NCI-H446 (cell line): ENCODE data around the gene LRRC27.
A peak's percentile ranks its signal among the peaks of the same experiment; 100 is the strongest.
"Not testable (repeated sequence)": the region's sequence is repeated elsewhere in the genome, so short reads cannot be mapped to it uniquely, and the experiment has no call there.

ENCODE experiments used
- DNase-seq, 2 experiments: peaks; one replicate each; lab custom pipeline; 2025; lab: John Stamatoyannopoulos, UW

The LRRC27 gene

DNA sequence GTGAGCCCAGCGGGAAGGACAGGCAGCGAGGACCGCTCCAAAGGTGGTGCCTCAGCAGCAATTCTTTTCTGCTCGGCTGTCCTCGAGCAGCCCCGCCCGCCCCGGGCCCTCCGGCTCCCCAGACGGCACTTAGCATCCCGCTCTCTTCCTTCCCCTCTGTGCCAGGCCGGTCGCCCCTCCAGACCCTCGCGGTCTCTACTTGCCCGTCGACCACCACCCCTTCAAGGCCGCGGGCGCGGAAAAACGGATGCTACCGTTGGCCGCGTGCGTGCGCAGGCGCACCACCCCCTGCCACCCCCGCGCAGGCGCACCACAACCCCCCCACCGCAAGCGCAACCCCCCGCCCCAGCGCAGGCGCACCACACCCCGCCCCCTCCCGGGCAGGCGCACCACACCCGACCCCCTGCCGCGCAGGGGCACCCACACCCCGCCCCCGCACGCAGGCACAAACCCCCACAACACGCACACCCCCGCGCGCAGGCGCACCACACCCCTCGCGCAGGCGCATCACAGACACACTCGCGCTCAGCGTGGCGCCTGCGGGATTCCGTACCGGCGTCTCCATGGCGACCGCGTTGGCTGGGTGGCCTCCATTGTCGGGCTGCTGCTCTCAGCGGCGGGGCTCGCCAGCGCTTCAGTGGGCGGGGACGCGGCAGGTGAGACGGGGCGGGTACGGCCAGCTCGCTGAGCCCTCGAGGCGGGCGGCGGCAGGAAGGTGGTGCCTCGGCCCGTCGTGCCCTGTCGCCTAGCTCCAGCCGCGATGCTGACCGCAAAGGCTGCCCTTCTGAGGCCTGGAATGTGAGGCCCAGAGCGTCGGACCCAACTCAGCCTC lies at the start of gene LRRC27:
Gene LRRC27, plus strand, starts transcription at position 593 of the 832 bp plus-strand sequence. CDS start 1,332 bp downstream, outside the sequence.
- DNase-seq: peak; percentile 78 to 94

DNA sequence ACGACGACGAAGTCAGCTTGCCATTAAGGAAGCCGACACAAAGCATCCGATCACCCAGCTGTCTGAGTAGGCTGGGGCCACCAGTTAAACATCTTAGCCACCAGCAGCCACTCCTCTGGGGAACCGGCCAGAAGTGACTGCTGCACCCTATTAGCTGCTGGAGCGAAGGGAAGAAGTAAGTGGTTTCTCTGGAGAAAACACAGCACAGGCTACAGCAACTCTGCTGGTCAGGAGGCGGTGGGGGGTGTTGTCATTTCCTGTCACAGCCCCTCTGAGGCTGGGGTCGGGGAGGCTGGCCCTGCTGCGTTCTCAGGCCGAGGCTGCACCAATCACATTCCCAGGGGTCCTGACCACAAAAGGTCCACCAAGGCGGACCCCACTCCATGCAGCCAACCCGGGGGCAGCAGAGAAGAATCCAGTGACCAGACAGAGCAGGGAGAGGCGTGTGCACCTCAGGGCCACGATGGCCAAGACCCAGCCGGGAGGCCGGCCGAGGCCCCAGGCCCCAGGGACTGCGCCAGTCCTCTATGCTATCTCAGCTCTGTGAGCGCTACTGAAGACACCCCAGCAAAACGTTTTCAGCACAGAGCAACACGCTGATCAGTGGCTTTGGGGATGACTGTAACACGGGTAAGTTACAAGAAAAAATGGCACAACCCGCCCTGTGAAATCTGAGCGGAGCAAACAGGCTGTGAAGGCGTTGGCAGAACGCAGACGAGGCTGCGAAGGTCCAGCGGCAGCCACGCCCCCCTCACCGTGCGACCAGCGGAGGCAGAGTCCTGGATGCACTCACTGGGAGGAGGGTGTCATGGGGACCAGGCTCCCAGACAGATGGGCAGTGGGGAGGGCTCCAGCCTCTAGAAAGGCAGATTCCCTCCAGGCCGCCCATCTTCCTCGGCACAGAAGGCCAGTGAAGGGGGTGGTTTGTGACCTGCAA lies 49.1 kb upstream of the LRRC27 start:
- DNase-seq: no peak

DNA sequence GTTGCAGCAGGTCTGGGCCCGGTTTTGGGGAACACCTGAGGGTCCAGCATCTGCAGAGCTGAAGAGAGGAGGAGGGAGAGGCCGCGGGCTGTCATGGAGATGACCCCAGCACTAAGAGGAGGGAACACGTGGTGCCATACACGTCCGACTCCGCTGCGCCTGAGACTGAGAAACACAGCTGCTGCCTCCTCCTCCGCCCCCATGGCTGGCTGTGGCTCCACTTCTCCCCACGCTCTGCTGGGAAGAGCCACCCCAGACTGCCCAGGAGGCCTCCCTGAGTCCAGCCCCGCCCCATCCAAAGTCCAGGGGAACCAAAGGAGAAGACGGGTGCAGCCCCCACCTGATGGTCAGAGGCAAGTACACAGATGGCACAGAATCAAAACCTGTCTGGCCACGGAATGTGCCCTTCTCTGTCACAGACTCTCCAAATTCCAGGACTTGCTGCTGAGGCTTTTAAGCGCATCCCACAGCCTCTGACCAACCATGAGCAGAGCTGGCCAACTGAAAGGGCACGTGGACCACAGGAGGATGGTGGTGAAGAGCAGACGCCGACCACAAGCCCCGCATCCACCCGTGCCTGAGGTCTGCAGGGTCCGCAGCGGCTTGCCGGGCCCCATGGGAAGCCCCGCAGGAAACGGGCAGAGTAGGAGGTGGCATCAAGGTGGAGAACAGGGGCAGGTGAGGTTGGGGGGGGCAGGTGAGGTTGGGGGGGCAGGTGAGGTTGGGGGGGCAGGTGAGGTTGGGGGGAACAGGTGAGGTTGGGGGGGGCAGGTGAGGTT lies 48.2 kb upstream of the LRRC27 start:
- DNase-seq: no peak

DNA sequence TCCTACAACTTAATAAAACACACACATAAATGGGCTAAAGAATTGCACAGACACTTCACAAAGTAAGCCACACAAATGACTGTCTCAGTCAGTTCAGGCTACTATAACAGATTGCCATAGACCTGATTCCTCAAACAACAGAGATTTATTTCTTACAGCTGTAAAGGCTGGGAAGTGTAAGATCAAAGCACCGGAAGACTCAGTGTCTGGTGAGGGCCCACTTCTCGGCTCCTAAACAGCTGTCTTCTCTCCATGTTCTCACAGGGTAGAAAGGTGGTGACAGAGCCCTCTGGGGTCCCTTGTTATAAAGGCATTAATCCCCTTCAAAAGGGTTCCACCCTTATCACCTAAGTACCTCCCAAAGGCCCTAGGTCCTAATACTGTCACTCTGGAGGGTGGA lies 42.6 kb upstream of the LRRC27 start:
- no peak for DNase-seq

DNA sequence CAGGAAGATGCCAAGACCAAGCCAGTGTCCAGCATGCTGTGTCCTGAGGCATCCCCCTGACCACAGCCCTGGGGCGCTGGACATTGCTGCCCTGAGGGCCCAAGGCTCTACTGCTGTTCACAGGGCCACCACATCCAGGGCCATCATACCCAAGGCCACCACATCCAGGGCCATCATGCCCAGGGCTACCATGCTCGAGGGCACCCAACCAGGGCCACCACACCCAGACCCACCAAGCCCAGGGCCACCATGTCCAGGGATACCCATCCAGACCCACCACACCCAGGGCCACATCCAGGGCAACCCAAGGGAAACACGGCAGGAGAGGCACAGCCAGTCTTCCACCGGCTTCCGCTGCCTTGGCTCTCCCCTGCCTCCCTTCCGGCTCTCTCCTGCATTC lies 41.4 kb upstream of the LRRC27 start:
- no peak for DNase-seq

DNA sequence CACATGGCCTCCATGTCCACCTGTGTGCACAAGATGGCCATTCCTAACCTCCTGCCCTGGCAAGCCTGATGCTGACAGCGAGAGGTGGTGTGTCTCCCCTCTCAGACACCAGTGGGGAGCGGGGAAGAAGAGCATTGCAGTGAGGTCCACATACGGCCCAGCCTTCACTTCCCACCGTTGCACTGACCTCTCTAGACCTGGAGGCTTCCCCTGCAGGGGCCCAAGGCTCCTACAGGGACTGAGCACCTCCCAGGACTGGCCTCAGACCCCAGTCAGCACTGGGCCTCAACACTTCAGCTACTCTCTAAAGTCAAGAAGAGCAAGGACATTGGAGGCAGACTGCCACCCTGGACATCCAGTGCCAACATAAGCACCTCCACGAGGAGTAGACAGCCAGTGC lies 40.2 kb upstream of the LRRC27 start:
- no peak for DNase-seq

DNA sequence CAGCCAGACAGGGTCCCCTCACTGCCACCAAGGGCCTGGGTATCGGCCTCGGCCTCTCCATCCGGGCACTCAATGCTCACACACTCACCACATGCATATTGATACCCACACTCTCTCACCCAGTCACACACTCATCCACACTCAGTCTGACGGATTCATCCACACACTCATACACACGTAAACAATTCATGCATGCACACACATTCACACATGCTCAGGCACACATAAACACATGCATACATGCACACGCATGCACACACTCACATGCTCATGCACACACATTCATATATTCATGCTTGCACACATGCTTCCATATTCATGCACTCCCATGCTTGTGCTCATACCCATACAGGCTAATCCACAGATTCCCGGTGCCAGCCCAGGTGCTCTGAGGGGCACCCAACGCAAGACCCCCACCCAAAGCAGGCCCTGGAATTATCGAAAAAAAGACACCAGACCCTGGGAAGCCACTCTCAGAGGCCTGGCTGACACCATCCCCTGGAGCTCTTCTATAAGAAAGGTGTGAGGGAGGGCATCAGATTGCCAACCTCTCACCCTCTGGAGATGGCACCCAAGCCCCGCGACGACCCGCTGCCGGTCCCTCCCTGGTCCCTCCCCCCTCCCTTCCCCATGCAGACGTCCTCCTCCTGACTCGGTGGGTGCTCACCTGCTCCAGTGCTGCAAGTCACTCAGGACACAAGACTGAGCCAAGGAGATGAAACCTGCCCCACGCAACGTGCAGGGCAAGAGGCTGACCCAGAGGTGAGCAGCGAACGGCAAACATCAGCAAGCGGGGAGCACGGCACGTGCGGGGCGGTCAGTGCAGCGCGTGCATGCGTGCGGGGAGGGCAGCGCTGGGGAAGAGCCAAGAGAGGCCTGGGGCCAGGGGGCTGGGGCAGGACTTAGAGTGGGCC lies 39.4 kb upstream of the LRRC27 start:
- DNase-seq: no peak

DNA sequence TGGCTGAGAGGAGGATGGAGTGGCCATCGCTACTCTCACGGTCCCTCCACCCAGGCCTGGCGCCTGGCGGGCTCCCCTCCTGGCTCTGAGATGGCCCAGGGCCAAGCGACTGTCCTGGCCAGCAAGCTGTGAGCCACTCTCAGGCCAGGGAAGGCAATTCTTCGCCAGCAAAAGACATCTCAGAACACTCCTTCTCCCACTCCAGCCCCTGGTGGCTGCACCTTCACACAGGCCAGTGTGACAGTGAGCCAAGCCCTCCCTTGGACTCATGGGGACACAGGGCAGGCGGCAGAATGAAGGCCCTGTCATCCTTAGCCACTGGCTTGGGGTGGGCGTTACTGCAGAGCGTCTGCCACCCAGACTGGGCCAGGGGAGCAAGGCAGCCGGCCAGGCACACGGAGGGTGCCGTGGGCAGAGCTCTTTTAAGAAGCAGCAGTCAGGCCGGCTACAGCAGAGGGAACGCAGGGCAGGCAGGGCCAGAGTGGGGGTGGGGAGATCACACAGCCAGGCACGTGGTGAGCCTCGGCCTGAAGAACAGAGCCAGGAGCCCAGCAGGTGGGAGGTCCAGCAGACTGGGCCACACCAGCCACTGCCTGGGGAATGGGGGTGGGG lies 38.7 kb upstream of the LRRC27 start:
- no peak for DNase-seq

DNA sequence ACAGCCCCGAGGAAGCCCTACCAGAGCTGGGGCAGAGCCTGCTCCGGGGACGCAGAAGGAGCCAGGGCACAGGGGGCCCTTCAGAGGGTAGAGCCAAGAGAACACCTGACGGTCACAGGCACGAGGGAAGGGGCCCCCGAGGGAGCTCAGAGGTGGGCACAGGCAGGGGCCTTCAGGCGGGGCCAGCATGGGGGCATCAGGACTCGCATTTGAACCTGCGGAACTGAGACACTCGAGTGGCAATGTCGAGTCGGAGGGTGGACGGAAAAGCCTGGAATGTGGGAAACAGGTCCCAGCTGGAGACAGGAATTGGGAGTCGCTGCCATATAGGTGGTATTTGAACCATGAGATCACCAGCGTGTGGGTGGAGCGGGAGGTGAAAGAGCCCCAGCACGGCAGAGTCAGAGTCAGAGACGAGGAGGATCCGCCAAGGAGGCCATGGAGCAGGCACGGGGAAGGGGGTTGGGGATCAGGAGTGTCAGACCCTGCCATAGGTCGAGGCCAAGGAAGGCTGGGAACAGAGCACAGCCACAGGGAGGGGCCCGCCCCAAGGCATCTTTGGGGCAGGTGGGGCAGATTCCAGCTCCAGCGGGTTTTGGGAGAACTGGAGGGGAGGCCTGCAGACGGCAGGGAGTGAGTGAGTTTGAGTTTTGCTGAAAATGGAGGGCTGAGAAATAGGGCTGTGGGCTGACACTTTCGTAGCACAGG lies 38.0 kb upstream of the LRRC27 start:
- no peak for DNase-seq

DNA sequence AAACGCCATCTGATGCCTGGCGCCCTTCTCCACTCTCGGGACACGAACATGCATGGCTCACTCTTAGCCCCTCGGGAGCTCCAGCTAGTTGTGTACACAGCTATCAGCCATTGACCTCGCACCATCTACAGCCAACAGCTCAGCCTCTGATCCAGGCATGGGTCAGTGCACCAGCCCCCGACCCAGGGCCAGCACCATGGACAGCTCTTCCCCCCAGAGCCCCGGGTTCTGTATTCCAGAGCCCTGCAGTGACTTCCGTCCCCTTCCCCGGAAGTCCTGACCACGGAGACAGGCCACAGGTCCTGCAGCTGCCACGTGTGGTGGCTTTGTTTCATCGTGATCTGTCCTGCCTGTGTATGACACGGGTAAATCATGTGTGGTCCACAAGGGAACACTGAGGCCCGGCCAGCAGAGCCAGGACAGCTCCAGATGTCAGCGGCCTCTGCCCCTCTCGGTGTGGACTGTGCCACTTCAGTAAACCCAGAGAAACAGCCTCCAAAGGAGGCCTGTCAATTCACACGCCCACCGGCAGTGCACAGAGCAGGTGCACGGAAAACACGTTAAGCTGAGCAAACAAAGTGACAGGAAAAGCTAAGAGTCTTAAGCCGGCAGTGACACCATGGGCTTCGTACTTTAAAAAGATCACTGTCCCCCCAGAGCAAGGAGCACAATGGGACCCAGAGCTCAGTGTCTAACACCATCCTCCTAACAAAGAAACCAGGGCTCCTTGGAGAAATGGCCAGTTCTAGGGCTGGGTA lies 37.3 kb upstream of the LRRC27 start:
- DNase-seq: no peak

DNA sequence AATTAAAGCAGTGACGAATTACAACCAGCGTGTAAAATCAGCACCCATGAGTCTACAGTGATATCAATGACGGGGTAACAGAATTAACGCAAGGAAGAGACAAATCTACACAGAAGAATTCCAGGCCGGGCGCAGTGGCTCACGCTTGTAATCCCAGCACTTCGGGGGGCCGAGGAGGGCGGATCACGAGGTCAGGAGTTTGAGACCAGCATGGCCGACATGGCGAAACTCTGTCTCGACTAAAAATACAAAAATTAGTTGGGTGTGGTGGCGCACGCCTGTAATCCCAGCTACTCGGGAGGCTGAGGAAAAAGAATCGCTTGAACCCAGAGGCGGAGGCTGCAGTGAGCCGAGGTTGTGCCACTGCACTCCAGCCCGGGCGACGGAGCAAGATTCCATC lies 36.5 kb upstream of the LRRC27 start:
- not testable (repeated sequence) for DNase-seq

DNA sequence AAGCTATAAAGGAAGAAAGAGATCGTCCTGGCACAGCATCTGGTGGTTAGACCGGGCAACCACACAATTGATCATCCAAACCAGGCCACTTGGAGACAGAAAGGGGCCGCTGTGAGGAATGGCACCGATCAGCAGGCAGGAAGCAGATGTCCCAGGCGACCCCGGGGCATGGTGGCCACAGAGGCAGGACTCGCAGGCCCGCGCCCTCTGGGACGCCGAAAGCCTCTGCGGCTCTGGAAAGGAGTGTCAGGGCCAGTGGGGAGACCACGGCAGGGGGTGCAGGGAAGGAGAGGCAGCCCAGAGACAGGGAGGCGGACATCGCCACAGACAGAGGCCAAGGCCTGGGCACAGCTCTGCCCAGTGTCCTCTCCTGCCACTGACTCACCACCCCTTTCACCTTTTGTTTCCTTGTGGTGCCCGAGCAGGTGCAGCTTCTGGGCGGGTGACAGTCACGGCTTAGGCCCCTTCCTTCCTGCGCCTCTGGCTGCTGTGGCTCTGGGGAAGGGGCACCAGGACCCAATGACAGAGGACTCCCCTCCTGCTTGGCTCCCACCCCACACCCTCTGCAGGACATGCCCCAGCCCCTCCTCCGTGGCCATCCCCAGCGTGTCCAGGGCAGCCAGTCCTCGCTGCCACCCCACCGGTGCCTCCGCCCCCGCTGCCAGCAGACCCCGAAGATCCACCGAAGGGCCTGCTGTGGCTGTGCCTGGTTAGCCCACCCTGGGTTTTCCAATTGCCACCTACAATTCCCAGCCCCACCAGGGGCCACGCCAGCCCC lies 35.1 kb upstream of the LRRC27 start:
- no peak for DNase-seq

DNA sequence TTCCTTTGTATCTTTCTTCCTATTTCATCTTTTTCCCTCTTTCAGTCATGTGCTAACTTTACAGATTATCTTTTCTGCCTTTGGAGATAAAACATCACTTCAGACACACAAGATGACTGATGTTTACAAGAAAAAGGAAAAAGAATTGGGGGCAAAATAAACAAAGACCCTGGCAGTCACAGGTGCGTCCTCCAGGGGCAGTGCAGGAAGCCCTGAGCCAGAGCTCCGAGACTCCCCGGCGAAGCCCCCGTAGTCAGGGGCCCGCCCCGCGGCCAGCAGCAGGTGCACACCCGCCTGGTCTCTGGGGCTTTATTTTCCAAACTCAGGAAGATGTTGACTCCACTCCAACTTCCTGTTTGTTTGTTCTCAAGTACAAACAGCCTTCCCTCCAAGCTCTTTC lies 34.5 kb upstream of the LRRC27 start:
- no peak for DNase-seq

DNA sequence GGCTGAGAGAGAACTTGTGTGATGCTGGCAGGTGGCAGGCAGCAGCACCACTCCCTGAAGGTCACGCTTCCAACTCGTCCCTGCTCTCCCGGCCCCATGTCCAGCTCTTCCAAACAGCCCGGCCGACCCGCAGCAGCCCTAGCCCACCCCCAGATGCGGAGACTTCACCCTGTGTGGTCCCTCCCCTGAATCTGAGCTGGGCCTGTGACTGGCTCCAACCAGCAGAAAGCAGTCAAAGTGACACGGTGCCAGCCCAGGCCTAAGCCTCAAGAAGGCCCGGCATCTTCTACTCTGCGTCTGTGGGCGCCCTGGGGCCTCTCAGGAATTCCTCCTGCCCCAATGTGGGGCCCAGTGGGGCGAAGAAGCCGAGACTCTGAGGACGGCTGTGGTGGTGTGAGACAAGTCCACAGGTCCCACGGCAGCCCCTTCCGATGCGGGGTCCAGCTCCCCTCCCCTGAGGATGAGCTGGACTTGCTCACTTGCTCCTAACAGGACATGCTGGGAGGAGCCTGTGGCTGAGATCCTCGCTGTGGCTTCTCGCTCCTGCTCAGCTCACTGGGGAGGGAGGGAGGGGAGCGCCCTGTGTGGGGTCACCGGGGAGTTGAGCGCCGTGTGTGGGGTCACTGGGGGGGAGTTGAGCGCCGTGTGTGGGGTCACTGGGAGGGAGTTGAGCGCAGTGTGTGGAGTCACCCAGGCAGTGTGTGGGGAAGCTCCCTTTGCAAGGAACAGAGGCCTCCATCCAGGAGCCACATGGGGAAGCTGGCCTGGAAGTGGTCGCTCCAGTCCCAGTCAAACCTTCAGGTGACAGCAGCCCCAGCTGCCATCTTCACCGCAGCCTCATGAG lies 33.7 kb upstream of the LRRC27 start:
- DNase-seq: no peak

DNA sequence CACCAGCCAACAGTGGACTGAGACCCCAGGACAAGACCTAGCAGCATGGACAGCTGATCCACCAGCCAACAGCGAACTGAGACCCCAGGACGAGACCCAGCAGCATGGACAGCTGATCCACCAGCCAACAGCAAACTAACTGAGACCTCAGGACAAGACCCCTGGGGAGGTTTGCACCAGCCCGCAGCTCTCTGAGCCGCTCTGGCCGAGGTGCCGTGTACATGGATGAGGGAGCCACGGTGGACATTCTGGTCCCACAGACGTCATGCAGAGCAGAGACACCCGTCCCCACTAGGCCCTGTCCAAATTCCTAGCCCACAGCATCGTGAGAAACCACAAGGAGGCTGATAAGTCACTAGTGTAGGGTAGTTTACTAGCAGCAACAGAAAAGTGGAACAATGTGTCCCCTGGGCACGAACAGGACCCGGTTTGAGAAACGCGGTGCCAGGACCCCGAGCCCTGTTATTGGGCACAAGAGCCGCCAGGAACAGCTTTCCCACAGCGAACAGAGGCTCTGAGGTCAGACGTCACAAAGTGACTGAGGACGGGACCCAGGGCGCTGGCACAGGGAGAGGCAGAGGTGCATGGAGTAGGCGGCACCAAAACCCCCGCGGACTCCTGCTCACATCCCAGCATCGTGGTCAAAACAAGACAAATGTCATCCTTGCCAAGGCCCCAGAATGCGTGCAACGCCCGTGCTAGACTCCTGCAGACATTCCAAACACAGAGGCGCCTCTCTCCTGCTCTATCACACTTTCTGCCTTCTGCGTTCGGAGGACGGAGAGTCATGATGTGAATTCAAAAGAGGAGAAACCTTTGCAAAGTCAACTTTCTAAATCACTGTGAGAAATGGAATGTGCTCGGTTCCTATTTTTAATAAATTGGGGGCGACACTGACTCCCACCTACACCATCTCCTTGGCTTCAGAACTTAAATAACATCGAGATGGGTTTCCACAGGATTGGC lies 32.3 kb upstream of the LRRC27 start:
- DNase-seq: no peak

DNA sequence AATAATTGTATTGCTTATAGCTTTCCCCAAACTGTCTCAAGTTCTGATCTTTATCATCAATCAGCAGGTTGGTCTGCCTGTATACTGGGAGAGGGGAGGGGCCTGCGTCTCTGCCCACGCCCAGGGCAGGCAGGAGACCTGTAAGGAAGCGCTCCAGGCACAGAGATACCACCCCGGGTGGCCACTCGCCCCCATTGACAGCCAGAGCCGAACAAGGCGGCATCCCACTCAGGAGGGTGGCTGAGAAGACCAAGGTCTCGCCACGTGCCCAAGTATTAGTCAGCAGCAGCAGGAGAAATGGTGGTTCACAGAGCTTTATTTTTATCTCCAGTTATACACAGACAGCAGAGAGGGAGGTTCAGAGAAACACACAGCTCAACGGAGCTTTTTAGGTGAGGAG lies 31.4 kb upstream of the LRRC27 start:
- no peak for DNase-seq
